ENCODE data around the gene FLYWCH1.

Gene FLYWCH1, protein sequence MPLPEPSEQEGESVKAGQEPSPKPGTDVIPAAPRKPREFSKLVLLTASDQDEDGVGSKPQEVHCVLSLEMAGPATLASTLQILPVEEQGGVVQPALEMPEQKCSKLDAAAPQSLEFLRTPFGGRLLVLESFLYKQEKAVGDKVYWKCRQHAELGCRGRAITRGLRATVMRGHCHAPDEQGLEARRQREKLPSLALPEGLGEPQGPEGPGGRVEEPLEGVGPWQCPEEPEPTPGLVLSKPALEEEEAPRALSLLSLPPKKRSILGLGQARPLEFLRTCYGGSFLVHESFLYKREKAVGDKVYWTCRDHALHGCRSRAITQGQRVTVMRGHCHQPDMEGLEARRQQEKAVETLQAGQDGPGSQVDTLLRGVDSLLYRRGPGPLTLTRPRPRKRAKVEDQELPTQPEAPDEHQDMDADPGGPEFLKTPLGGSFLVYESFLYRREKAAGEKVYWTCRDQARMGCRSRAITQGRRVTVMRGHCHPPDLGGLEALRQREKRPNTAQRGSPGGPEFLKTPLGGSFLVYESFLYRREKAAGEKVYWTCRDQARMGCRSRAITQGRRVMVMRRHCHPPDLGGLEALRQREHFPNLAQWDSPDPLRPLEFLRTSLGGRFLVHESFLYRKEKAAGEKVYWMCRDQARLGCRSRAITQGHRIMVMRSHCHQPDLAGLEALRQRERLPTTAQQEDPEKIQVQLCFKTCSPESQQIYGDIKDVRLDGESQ

DNA sequence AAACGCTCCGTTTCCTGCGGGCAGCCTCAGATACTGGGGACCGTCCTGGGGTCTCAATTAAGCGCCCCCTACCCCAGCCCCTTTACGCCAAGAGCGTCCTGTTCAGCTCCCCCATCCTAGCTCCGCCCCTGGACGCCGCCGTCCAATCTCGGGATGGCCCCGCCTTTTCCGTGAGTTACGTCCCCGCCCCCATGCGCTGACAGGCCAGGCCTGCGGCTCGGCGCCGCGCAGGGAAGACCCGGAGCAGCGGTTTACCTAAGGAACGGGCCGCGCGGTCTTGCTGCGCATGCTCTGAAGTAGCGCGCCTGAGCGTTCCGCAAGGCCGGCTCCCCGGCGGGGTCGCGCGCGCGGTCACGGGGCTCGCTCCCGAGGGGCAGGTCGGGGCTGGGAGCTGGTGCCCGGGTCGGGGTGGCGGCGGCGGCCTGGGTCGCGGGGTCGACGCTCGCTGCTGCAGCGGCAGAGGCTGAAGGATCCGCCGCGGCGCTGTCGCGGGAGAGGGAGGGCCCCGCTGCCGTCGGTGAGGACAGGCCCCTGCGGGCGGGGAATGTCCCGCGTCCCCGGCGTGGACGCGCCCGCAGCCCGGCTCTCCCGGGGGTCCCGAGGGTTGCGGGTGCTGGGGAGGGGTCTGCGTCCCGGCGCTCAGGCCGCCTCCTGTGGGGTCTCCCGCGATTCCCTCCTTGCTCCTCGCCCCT is at the start of gene FLYWCH1:
Gene FLYWCH1 (plus strand): TSS at position 294 of the 692 bp plus-strand sequence. CDS start 17,755 bp downstream, outside the sequence.
- DNase-seq (ENCODE audit: low read depth), result peak; percentile 97

DNA sequence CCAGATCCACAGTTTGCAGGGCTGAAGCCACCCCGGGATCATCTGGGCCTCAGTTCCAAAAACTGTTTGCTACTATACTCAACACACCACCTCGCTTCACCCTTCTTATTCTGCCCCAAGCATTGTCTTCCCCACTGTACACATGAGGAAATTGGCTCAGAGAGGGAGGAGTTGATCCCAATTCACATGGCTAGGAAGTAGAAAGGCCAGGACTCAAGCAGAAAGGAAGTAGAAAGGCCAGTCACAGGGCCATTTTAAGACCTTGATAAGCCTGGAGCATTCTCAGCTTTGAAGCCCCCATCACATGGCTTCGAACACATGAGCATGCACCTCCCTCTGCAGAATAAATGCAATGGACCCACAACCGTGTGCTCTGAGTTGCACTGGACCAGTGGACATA is 46.1 kb upstream of the FLYWCH1 start:
- no peak for DNase-seq (ENCODE audit: low read depth)

DNA sequence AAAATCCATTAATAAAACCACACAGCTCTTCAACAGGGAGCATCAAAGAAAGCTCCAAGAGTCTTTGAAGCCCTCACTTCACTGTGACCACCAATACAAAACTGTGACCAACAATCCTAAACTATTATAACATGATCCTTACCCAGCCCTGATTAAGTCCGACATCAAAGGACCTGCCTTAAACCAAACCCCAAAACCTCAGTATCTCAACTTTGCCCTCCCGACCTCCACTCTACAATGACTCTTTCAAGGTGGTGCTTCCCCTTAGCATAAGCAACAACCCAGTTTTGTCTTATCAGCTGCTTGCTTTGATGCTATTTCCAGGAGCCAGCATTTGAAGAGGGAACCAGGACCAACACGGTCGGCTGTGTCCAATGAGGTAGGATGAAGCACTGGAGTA is 45.3 kb upstream of the FLYWCH1 start:
- no peak for DNase-seq (ENCODE audit: low read depth)

DNA sequence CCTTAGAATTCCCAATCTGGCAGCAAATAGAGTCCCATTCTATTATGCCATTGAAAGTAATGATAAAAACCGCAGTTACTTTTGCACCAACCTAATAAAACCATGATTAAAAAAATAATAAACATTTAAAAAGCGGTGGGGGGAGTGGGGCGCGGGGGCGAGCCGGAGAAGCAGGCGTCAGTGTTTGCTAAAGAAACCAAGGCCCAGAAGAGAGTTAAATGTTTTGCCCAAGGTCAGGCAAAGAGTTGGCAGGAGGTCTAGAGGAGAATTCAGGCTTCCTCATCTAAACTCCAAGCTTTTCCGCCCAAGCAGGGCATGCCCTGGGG is 44.1 kb upstream of the FLYWCH1 start:
- no peak for DNase-seq (ENCODE audit: low read depth)

DNA sequence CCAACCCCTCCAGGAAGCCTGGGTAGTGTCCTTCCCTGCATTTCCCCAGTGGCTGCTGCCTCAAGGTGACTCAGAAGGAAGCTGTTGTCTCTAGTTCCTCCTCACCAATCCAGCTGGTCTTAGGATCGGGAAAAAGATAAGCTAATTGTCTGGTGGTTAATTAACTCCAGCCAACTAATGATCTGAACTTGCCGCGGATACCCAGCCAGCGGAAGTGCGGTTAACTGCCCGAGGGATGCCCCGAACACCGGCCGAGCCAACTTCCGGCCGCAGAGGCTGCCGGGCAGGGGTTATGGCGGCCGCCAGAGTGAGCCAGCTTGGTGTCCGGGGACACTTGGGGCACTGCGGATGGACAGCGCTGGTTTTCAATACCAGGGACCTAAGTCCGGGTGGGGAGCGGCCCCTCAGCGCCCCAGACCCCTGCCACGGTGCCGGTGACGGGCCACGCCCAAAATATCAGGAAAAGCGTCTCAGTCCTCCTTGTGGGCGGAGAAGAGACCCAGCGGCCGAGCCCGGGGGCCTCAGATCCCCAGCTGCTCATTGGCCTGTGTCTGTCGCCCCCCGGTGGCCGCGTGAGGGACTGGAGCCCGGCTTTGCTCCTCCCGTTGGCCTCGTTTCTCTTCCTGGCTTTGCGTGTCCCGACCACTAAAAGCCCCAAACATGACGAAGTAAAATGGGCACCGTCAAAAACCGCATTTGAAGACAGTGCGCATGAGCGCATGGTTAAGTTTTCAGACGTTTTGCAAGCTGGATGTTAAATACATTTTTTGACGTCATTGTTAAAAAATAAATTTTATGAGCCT is 43.5 kb upstream of the FLYWCH1 start:
- DNase-seq (ENCODE audit: low read depth), result peak; percentile 95

DNA sequence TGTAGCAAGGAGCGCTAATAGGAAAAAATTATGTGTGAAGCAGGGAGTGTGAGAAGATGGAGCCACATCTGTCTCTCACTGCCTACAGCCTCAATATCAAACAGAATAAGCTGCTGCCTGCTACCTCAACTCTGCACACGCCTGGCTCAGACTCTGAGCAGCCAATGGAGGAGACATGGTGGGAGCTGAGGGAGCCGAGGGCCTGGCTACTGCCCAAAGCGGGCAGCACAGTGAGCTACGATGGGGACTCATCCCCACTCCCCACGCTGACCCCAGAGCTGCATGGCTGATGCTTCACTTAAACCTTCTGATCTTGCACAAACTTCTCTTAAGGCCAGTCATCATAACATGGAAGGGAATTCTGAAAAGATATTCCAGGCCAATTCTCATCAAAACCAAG is 39.8 kb upstream of the FLYWCH1 start:
- no peak for DNase-seq (ENCODE audit: low read depth)

DNA sequence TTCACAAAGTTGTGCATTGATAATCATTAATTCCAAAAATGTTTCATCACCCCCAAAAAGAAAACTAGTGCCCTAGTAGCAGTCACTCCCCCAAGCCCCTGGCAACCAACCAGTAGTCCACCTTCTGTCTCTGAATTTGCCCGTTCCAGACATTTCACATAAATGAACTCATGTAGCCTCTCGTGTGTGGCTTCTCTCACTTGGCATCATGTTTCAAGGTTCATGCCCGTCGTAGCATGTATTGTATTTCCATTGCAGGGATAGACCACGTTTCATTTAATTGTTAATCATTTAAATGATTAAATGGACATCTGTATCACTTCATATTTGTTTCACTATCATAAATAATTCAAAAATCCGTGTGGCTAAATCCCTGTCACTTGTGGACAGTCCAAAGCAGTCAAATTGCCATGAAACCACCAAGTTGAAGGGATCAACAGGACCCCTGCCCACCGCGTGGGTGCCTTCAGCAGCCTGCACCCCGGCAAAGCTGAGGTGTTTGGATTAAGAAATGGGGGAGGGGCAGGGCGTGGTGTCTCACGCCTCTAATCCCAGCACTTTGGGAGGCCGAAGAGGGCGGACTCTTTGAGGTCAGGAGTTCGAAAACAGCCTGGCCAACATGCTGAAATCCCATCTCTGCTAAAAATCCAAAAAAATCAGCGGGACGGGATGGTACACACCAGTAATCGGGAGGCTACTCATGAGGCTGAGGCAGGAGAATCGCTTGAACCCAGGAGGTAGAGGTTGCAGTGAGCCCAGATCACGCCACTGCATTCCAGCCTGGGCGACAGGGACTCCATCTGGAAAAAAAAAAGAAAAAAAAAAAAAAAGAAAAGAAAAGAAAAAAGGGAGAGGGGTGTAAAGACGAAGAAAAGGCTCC is 37.5 kb upstream of the FLYWCH1 start:
- no peak for DNase-seq (ENCODE audit: low read depth)

DNA sequence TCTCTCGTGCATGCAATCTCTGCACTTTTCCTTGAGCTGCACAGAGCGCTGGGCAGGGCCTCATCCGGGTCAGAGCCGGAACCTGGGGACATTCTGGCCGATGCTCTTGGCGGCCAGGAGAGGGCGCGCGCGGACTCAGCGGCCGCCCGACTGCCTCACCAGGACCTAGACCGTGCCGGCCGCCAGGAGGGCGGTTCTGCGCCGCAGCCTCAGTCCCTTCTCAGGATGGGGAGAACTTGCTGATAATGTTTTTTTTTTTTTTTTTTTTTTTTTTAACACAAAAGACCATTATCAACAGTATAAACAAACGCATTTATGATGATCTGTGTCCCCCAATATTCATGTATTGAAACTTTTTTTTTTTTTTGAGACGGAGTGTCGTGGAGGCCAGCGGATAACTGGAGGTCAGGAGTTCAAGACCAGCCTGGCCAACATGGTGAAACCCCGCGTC is 36.8 kb upstream of the FLYWCH1 start:
- DNase-seq (ENCODE audit: low read depth), result peak; percentile 49

DNA sequence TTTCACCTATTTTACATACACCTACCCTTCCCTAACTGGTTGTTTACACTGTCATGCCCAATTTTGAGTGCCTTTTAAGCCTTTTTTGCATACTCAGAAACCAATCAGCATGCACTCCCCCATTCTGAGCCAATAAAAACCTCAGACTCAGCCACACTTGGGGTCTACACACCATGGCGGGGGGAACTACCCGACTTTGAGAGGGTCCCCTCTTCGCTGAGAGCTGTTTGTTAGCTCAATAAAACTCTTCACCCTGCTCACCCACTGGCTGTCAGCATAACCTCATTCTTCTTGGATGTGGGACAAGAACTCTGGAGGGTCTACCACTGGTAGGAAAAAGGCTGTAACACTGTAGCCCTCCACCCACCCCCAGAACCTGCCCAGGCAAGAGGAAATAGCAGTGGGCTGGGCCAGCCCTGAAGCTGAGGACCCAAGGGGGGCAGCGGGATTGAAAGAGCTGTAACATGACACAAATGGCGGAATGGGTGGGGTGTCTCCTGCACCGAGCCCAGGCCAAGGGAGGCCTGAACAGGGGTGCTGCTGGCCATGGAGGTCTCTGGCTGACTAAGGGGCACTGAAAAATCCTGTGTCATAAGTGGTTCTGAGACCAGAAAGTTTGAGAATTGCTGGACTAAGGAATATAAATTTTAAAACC is 31.8 kb upstream of the FLYWCH1 start:
- no peak for DNase-seq (ENCODE audit: low read depth)

DNA sequence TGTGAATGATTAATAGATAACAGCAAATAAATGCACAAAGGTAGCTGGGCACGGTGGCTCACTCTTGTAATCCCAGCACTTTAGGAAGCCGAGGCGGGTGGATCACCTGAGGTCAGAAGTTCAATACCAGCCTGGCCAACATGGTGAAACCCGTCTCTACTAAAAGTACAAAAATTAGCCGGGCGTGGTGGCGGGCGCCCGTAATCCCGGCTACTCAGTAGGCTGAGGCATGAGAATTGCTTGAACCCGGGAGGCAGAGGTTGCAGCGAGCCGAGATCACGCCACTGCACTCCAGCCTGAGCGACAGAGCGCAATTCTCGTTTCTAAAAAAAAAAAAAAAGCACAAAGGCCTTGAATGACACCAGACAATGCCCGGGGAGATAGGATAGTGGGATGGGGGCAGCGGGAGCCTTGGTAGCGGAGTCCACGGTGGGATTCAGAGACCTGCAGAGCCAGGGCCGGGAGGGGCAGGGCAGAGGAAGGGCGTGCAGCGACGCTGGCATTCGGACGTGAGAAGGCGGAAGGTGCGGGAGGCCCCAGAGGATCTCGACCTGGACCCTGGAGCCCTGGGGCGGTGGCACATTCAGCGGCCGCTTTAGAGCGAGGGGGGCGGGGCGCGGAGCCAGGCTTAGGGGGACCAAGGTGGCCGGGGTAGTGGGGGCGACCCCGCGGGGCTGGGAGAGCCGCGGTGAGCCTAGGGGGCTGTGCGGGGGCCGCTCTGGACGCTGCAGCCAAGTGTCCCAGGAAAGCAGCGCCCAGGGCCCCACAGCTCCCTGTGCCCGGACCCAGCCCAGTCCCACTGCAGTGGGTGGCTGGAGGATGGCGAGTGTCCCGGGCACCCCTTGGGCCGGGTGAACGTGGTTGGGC is 29.7 kb upstream of the FLYWCH1 start:
- no peak for DNase-seq (ENCODE audit: low read depth)

DNA sequence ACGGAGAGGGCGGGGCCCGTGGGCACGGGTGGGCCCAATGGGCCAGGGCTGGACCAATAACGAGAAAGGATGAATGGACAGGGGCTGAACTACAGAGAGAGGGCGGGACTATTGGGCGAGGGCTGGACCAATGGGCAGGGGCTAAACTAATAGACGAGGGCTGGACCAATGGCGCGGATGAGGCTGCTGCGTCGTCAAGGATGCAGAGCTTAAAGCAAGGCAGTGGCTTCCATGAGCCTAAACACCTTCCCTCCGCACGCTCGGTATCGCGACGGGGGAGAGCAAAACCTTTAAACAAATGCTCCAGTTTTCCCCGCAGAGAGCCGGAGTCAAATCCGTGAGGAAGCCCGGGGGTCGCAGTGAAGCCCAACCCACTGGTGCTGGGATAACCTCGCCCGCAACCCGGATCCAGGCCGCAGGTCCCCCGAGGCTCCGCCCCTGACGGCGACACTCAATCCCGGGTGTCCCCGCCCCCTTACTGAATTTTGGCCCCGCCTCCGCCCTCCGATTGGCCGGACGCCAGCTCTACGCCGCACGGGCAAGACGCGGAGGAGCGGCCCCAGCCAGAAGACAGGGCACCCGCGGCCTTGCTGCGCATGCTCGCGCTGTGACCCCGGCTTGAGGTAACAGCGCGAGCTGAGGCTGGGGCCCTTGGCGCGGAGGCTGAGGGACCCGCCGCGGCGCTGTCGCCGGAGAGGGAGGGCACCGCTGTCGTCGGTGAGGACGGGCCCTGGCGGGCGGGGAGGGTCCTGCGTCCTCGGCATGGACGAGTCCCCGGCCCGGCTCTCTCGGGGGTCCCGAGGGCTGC is 28.9 kb upstream of the FLYWCH1 start, which contains the start of gene FLYWCH2:
Gene FLYWCH2 (plus strand): TSS at position 566 of the 808 bp plus-strand sequence. CDS start 13,235 bp downstream, outside the sequence.
- peak; percentile 99 for DNase-seq (ENCODE audit: low read depth)

DNA sequence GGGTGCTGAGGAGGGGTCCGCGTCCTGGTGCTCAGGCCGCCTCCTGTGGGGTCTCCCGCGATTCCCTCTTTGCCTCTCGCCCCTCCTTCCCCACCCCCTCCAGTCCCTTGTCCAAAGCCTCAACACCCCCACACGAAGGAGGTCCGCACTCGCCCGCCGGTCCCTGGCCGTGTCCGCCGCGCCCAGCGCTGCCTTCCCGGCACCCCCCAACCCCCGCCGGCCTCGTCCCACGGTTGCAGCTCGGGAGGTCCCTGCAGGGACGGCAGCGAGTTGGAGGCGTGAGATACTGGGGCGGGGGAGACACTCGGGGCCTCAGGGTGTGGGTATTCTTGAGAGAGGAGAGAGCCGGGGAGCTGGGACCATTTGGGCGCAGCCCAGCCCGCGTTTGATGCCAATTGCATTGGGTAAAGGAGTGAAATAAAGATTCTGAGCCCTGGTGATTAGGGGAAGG is 28.2 kb upstream of the FLYWCH1 start:
- DNase-seq (ENCODE audit: low read depth), result no peak

DNA sequence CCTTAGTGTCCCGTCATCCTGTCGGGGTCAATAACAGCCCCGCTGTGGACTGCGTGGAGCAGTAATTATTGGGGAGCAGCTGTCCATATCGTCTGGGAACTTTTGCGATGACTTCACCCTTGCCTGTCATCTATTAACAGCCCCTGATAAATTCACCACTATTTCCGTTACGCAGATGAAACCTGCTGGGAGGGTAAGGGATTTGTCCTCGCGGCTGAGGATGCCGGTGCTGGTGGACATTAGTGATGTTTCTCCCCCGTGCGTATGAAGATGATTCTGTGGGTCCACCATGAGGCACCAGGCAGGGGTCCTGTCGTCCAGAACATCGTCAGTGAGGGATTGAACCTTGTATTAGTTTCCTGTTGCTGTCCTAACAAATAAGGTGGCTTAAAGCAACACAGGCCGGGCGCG is 27.7 kb upstream of the FLYWCH1 start:
- no peak for DNase-seq (ENCODE audit: low read depth)

DNA sequence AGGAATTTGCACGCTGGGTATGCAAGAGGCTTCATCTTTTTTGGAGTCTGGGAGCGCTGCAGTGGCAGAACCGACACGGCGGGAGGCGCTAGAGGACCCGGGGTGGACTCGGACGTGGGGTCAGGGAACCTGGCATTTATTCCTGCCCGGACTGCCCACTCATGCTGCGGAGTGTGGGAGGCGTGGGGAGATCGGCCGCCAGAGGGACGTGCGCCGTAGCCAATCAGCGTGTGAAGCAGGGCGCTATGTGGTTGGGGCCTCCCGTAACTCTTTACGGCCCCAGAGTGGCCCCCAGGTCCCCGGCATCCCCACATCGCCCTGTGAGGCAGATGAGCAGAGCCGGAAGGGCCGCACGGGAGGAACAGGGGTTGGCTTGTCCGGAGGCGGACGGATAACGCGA is 17.5 kb upstream of the FLYWCH1 start:
- no peak for DNase-seq (ENCODE audit: low read depth)

DNA sequence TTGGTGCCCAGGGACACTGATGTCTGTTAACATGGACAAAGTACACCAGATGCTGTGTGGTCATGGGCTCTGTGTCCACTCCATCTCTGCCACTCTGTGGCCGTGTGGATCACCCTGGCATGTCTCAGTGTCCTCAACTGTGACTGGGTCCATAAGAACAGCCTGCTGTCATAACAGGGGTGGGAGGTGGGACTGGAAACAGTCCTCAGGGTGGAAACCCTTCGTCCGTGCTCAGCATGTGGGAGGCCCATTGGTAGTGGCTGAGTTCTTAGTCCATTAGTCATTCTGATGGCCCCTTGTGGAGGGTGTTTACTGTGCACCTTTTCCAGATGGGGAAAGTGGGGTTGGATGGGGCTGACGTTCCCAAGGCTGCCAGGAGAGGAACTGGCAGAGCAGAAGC is 15.9 kb upstream of the FLYWCH1 start:
- no peak for DNase-seq (ENCODE audit: low read depth)

DNA sequence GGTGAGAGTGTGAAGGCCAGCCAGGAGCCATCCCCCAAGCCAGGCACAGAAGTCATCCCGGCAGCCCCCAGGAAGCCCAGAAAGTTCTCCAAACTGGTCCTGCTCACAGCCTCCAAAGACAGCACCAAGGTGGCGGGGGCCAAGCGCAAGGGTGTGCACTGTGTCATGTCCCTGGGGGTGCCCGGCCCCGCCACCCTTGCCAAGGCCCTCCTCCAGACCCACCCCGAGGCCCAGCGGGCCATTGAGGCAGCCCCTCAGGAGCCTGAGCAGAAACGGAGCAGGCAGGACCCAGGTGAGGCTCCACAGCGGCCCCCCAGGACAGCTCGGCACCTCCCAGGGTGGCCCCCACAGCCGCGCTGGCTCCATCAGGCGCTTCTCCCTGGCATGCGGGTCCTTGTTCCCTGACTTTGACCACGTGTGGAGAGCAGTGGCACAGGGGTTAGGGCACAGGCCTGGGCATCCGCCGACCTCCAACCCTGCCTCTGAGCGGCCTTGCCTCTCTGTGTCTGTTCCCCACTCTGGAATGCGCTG is 15.2 kb upstream of the FLYWCH1 start:
- DNase-seq (ENCODE audit: low read depth), result no peak

DNA sequence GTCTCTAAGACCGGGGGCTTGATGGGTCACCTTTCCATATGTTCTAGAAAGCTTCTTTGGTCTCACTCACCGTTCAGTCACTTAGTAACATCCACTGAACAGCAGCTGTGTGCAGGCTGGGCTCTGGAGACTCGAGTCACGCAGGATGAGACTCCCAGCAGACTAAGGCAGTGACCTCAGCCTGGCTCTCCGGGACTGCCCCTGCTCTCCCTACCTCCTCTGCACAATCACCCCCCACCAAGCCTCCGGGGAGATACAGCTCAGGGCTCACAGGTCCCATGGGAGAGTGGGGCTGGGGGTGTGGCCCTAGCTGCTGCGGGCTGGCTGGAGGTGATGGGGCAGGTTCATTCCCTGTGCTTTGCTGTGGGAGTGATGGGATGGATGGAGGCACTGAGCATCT is 14.6 kb upstream of the FLYWCH1 start:
- DNase-seq (ENCODE audit: low read depth), result no peak
